Measurements from ENCODE around the gene UAP1L1. TPM values are rescaled to one million over a fixed set of nuclear protein-coding genes. Genes with fewer than 3 reads are reported as not detected.
A peak's percentile ranks its signal among the peaks of the same experiment; 100 is the strongest.

Gene UAP1L1
- total and polyA plus RNA-seq, 9 of the 15 experiments (the other 6 are each of a cell fraction or from before 2014, with no cell fraction given) = 0.20 to 8.6 (median 3.7) TPM

- TF ChIP-seq ZBTB40 (IDR thresholded peaks at IDR 0.05) = no peak
- TF ChIP-seq ZBTB40 (CRISPR knock-in tag; IDR thresholded peaks at IDR 0.05) = no peak
- TF ChIP-seq RBM15 (IDR thresholded peaks at IDR 0.05; ENCODE audit: insufficient read depth, low read length) = no peak
- TF ChIP-seq CEBPG (CRISPR knock-in tag; IDR thresholded peaks at IDR 0.05) = no peak
- no peak for TF ChIP-seq CEBPG (tag; conservative IDR thresholded peaks at IDR 0.05 in 1 of 2, IDR thresholded peaks at IDR 0.05 in 1 of 2)
- TF ChIP-seq BCLAF1 (IDR thresholded peaks at IDR 0.05; ENCODE audit: borderline replicate concordance in 1 of 2, control insufficient read depth in 1 of 2, low read depth in 2 of 2, low read length in 1 of 2) = no peak
- TF ChIP-seq ZKSCAN8 (CRISPR knock-in tag; IDR thresholded peaks at IDR 0.05) = no peak
- TF ChIP-seq MED1 (CRISPR knock-in tag; IDR thresholded peaks at IDR 0.05; ENCODE audit: borderline replicate concordance) = no peak
- no peak for TF ChIP-seq KLF1 (tag; IDR thresholded peaks at IDR 0.05)
- peak in 1 of 2 experiments; percentile 75; a peak in 2 of 4 replicates for TF ChIP-seq RCOR1 (IDR thresholded peaks at IDR 0.05; ENCODE audit: borderline replicate concordance in 1 of 2, low read depth in 2 of 2, low read length in 2 of 2)
- TF ChIP-seq PCBP1 (IDR thresholded peaks at IDR 0.05; ENCODE audit: low read depth, low read length, poor library complexity, severe bottlenecking) = no peak
- TF ChIP-seq RBM14 (IDR thresholded peaks at IDR 0.05; ENCODE audit: borderline replicate concordance, insufficient read depth, low read depth, low read length) = no peak
- no peak for TF ChIP-seq GABPB2 (CRISPR knock-in tag; conservative IDR thresholded peaks at IDR 0.05)
- no peak for TF ChIP-seq ASH1L (IDR thresholded peaks at IDR 0.05; ENCODE audit: borderline replicate concordance, low read depth, partially characterized antibody)
Observed at GRCh38 chr9:137029058-137029936, 48.0 kb upstream of the UAP1L1 start (continued).

Measured in K562 (cell line).